MM.1S (cell line): Measurements from ENCODE around the gene SMIM38.

ENCODE experiments used
- DNase-seq: peaks from one replicate; pipeline ENCODE4 v3.0.0-alpha.2; 2015
- H2AFZ ChIP-seq: fragments of 300-600 bp; sonication (generic); 2 replicates; pipeline ENCODE4 v1.6.0; 2016; ENCODE audit warnings: antibody characterized with exemption, low read length
- H3F3A ChIP-seq: fragments of 300-600 bp; sonication (generic); 2 replicates; pipeline ENCODE4 v1.6.1; 2016; ENCODE audit warnings: mild to moderate bottlenecking, antibody characterized with exemption, low read length, moderate library complexity, mixed read lengths; ENCODE audit not compliant: insufficient read depth
- H3K27ac ChIP-seq: fragments of 300-600 bp; sonication (generic); 2 replicates; pipeline ENCODE4 v1.5.1; 2016; ENCODE audit warnings: mild to moderate bottlenecking, low read length
- H3K27me3 ChIP-seq: fragments of 300-600 bp; sonication (generic); replicated peaks from 2 replicates; pipeline ENCODE4 v1.6.0; 2016; ENCODE audit warnings: low read length; ENCODE audit not compliant: insufficient read depth
- H3K36me3 ChIP-seq: fragments of 300-600 bp; sonication (generic); replicated peaks from 2 replicates; pipeline ENCODE4 v1.6.1; 2016; ENCODE audit warnings: mild to moderate bottlenecking, low read length, mixed read lengths; ENCODE audit not compliant: insufficient read depth
- H3K4me1 ChIP-seq: fragments of 300-600 bp; sonication (generic); 2 replicates; pipeline ENCODE4 v1.6.1; 2016; ENCODE audit warnings: low read length, mixed read lengths
- H3K4me2 ChIP-seq: fragments of 300-600 bp; sonication (generic); 2 replicates; pipeline ENCODE4 v1.6.0; 2016; ENCODE audit warnings: low read depth, low read length
- H3K4me3 ChIP-seq: fragments of 300-600 bp; sonication (generic); 2 replicates; pipeline ENCODE4 v1.5.1; 2016; ENCODE audit warnings: low read length, mixed read lengths
- H3K79me2 ChIP-seq: fragments of 300-600 bp; sonication (generic); 2 replicates; pipeline ENCODE4 v1.6.1; 2016; ENCODE audit warnings: mixed run types, low read length, mixed read lengths
- H3K9ac ChIP-seq: fragments of 300-600 bp; sonication (generic); 2 replicates; pipeline ENCODE4 v1.6.1; 2016; ENCODE audit warnings: low read length, mixed read lengths
- H3K9me2 ChIP-seq: fragments of 300-600 bp; sonication (generic); replicated peaks from 2 replicates; pipeline ENCODE4 v1.6.1; 2016; ENCODE audit warnings: mild to moderate bottlenecking, low read length, mixed read lengths; ENCODE audit not compliant: insufficient read depth
- H3K9me3 ChIP-seq: fragments of 300-600 bp; sonication (generic); replicated peaks from 2 replicates; pipeline ENCODE4 v1.6.1; 2016; ENCODE audit warnings: mild to moderate bottlenecking, low read length, mixed read lengths; ENCODE audit not compliant: insufficient read depth
- H4K20me1 ChIP-seq: fragments of 300-600 bp; sonication (generic); 2 replicates; pipeline ENCODE4 v1.6.1; 2016; ENCODE audit warnings: mild to moderate bottlenecking, low read length, moderate library complexity, mixed read lengths; ENCODE audit not compliant: insufficient read depth
- EZH2 ChIP-seq: fragments of 300-600 bp; sonication (generic); optimal IDR thresholded peaks from 2 replicates; pipeline ENCODE3; 2017; ENCODE audit warnings: low read depth, mild to moderate bottlenecking, antibody characterized with exemption, low read length, mixed read lengths
- EZH2phosphoT487 ChIP-seq: fragments of 300-600 bp; sonication (generic); IDR thresholded peaks from 2 replicates; pipeline ENCODE4 v1.6.1; 2018; ENCODE audit warnings: antibody characterized with exemption, low read length
- TF ChIP-seq, protein P1 (sequence below): fragments of 300-600 bp; sonication (generic); IDR thresholded peaks from 2 replicates; pipeline ENCODE4 v1.5.1; 2016; ENCODE audit warnings: antibody characterized with exemption, low read length, mixed read lengths

Gene SMIM38

GRCh38 chr11:69172674-69173073 lies 16.9 kb downstream of the SMIM38 start:
- no peaks in the 10 kb centered on the region for H3K4me1 ChIP-seq
- TF ChIP-seq EZH2 (no peak), EZH2phosphoT487 (no peak)
- no peaks in the 10 kb centered on the region for H3K9me3 ChIP-seq
- no peak overlapping the region for H3K27ac ChIP-seq
- no peak overlapping the region for H2AFZ ChIP-seq
- no peaks in the 10 kb centered on the region for H4K20me1 ChIP-seq
- no peaks in the 10 kb centered on the region for H3F3A ChIP-seq
- no peak overlapping the region for H3K4me2 ChIP-seq
- DNase-seq: no peak
- H3K4me3 ChIP-seq: no peak overlapping the region
- H3K79me2 ChIP-seq: no peaks in the 10 kb centered on the region
- H3K9me2 ChIP-seq: no peaks in the 10 kb centered on the region
- no peak overlapping the region for H3K9ac ChIP-seq
- no peaks in the 10 kb centered on the region for H3K36me3 ChIP-seq
- no peaks in the 10 kb centered on the region for H3K27me3 ChIP-seq

GRCh38 chr11:69173331-69173730 lies 17.6 kb downstream of the SMIM38 start:
- Histone ChIP-seq H3K79me2 (no peaks in the 10 kb centered on the region), H3K4me1 (no peaks in the 10 kb centered on the region), H3K4me3 (no peak overlapping the region), H4K20me1 (no peaks in the 10 kb centered on the region), H3K9me2 (no peaks in the 10 kb centered on the region), H3K27me3 (no peaks in the 10 kb centered on the region), H3K9ac (no peak overlapping the region), H3K36me3 (no peaks in the 10 kb centered on the region), H3K4me2 (no peak overlapping the region), H3F3A (no peaks in the 10 kb centered on the region), H2AFZ (no peak overlapping the region), H3K27ac (no peak overlapping the region), H3K9me3 (no peaks in the 10 kb centered on the region)
- TF ChIP-seq EZH2phosphoT487 (no peak), EZH2 (no peak)
- TF ChIP-seq, protein P1, sequence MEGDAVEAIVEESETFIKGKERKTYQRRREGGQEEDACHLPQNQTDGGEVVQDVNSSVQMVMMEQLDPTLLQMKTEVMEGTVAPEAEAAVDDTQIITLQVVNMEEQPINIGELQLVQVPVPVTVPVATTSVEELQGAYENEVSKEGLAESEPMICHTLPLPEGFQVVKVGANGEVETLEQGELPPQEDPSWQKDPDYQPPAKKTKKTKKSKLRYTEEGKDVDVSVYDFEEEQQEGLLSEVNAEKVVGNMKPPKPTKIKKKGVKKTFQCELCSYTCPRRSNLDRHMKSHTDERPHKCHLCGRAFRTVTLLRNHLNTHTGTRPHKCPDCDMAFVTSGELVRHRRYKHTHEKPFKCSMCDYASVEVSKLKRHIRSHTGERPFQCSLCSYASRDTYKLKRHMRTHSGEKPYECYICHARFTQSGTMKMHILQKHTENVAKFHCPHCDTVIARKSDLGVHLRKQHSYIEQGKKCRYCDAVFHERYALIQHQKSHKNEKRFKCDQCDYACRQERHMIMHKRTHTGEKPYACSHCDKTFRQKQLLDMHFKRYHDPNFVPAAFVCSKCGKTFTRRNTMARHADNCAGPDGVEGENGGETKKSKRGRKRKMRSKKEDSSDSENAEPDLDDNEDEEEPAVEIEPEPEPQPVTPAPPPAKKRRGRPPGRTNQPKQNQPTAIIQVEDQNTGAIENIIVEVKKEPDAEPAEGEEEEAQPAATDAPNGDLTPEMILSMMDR: no peak
- DNase-seq: no peak

- no peak overlapping the region for H3K27ac ChIP-seq
- no peak overlapping the region for H2AFZ ChIP-seq
- no peak overlapping the region for H3K9ac ChIP-seq
- H3K9me3 ChIP-seq: no peaks in the 10 kb centered on the region
- TF ChIP-seq, protein P1: no peak
- TF ChIP-seq EZH2 (no peak), EZH2phosphoT487 (no peak)
- no peak for DNase-seq
- H3K4me2 ChIP-seq: no peak overlapping the region
- no peaks in the 10 kb centered on the region for H3F3A ChIP-seq
- H3K9me2 ChIP-seq: no peaks in the 10 kb centered on the region
- no peaks in the 10 kb centered on the region for H3K4me1 ChIP-seq
- no peaks in the 10 kb centered on the region for H3K79me2 ChIP-seq
- H3K4me3 ChIP-seq: no peak overlapping the region
- H3K27me3 ChIP-seq: no peaks in the 10 kb centered on the region
- no peaks in the 10 kb centered on the region for H4K20me1 ChIP-seq
- no peaks in the 10 kb centered on the region for H3K36me3 ChIP-seq
Observed at GRCh38 chr11:69173925-69174581, 18.3 kb downstream of the SMIM38 start.

DNA sequence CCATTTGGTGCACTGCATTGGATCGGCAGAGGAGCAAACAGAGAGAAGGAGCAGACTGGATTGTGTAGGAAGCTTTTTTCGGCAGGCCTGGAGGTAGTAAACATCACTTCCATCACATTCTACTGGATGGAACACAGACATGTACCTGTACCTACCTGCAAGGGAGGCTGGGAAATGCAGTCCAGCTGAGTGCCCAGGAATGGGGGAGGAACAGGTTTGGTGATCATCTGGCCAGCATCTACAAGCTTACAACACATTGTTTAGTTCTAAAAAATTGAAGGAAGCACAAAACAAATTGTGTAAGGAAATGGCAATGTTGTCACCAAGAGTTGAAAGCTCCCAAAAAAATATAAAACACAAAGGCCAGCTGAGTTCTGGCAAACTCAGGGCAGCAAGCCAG lies 19.1 kb downstream of the SMIM38 start:
- no peak overlapping the region for H2AFZ ChIP-seq
- DNase-seq: no peak
- H3K9me2 ChIP-seq: no peaks in the 10 kb centered on the region
- no peak overlapping the region for H3K9ac ChIP-seq
- H3K4me3 ChIP-seq: no peak overlapping the region
- H3K4me1 ChIP-seq: no peaks in the 10 kb centered on the region
- peaks cover 6% of the 10 kb centered on the region; the same call in 1 of the 2 replicates for H3K27me3 ChIP-seq
- no peaks in the 10 kb centered on the region for H3K9me3 ChIP-seq
- no peak overlapping the region for H3K4me2 ChIP-seq
- no peak overlapping the region for H3K27ac ChIP-seq
- no peaks in the 10 kb centered on the region for H3F3A ChIP-seq
- H3K79me2 ChIP-seq: no peaks in the 10 kb centered on the region
- TF ChIP-seq, protein P1: no peak
- no peak for TF ChIP-seq EZH2phosphoT487
- no peaks in the 10 kb centered on the region for H4K20me1 ChIP-seq
- H3K36me3 ChIP-seq: no peaks in the 10 kb centered on the region
